Muscle of back (tissue), 11 donors: ENCODE measurements around the gene FRMD7. TPM values are rescaled to one million over a fixed set of nuclear protein-coding genes. Genes with fewer than 3 reads are reported as not detected.

Source experiments
- DNase-seq, 3 donors: peaks; one replicate each; pipeline versions ENCODE4 v3.0.0 to v3.0.0-alpha.2; 2013
- polyA plus RNA-seq, 10 donors: library from polyadenylated mRNA; unstranded; fragments of 120-200 nt; gene quantifications; one replicate each; pipeline ENCODE4 v1.2.1, GENCODE V29; 2013; ENCODE audit not compliant: insufficient read length in 10 of 10

Gene FRMD7
- polyA plus RNA-seq, 10 donors, result 0.07 to 0.93 (median 0.50) TPM

GRCh38 chrX:132037479-132037993 is 90.3 kb downstream of the FRMD7 start:
- no peak for DNase-seq

DNA sequence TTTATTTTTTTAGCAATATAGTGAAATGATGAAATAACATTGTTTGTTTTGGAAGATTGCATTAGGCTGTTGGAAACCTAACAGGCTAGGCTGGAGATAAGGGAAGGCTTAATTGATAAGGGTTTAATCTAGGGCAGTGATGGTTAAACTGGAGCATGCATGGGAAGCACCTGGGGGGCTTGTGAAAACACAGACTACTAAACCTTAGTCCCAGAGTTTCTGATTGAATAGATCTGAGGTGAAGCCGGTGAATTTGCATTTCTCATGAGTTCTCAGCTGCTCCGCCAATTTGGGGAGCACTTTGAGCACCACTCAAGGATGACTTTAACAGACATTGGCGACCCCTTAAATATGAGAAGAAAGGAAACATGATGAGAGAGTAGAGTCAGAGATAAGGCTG is 93.2 kb downstream of the FRMD7 start:
- DNase-seq, result no peak

DNA sequence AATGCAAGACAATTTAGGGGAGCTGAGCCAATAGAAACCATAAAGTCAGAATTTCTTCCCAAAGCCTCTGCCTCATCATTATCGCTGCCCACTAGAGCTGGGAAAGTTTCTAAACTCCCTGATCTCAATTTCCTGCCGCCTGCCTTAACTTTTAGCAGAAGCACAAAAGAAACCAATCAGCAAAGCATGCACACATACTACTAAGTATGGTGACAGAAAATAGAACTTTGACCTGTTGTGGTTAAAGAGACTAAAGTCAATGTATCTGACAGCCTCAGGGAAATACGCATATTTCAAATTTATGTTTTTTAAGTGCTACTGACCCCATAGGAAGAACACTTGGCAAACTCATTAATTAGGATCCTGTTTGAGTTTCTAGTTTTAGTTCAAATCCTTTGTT is 94.7 kb downstream of the FRMD7 start:
- no peak for DNase-seq

GRCh38 chrX:132031867-132032266 is 96.0 kb downstream of the FRMD7 start:
- no peak for DNase-seq

DNA sequence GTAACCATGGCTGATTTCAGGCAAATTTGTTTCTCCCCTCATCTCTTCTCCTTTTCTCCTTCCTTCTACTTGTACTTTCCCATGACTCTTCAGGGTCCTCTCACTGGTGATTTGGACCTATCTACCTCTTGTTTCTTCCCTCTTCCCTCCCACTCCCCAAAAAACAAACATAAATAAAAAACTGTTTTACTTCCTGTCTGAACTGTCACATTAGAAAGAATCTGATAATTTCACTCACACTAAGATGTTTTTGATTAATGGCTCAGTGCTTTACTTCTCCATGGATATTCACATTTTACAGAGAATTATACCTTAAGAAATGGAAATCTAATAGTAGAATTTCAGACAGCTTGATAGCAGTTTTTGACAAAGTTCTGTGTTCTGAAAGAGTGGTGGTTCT is 97.6 kb downstream of the FRMD7 start:
- DNase-seq, result no peak

Other genes starting within 250 kb of the FRMD7 start
- 10 to 100 TPM; 30.0 to 69.3 (median 51.2) TPM for gene STK26, start 104.7 kb downstream of the FRMD7 start, polyA plus RNA-seq
- 10 to 100 TPM; 54.5 to 85.8 (median 70.6) TPM for gene RAP2C, start 91.4 kb upstream of the FRMD7 start, polyA plus RNA-seq